HG03558 (cell line): ENCODE results near the gene MYCN.
"Not testable (repeated sequence)": the region's sequence is repeated elsewhere in the genome, so short reads cannot be mapped to it uniquely, and the experiment has no call there.

ENCODE experiments used
- ATAC-seq: cut with Tn5 transposase; IDR thresholded peaks from one replicate; pipeline ENCODE4 v1.9.1; 2021; ENCODE audit warnings: moderate number of reproducible peaks; ENCODE audit not compliant: unreplicated experiment; ENCODE audit errors: extremely low read depth

MYCN gene

DNA sequence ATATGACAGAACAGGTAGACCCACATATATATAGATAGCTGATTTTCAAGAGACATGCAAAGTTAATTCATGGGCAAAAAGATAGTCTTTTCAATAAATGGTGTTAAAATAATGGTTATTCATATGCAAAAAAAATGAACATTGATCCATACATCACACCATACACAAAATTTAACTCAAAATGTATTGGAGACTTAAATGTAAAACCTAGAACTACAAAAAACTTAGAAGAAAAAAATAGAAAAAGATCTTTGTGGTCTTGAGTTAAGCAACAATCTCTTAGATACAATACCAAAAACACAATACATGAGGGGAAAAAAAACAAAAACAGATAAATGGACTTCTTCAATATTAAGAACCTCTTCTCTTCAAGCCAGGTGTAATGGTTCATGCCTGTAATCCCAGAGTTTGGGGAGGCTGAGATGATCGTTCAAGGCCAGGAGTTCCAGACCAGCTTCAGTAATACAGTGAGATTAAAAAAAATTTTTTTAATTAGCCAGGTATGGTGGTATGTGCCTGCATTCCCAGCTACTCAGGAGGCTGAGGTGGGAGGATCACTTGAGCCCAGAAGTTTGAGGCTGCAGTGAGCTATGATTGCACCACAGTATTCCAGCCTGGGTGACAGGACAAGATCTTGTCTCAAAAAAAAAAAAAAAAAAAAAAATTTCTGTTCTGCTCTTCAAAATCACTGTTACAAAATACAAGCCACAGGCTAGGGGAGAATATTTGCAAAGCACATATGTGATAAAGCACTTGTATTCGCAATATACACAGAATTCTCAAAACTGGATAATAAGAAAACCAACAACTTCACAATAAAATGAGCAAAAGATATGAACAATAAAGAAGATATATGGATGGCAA is 32.7 kb upstream of the MYCN start:
- no peak for ATAC-seq

- no peak for ATAC-seq
These were observed 32.0 kb upstream of the MYCN start for GRCh38 chr2:15908371-15908770.

GRCh38 chr2:15909157-15909556 is 31.2 kb upstream of the MYCN start:
- no peak for ATAC-seq

- ATAC-seq, result no peak
These were observed 30.6 kb upstream of the MYCN start for GRCh38 chr2:15909736-15910135.

- not testable (repeated sequence) for ATAC-seq
These were observed 29.1 kb upstream of the MYCN start for GRCh38 chr2:15911270-15911669.

DNA sequence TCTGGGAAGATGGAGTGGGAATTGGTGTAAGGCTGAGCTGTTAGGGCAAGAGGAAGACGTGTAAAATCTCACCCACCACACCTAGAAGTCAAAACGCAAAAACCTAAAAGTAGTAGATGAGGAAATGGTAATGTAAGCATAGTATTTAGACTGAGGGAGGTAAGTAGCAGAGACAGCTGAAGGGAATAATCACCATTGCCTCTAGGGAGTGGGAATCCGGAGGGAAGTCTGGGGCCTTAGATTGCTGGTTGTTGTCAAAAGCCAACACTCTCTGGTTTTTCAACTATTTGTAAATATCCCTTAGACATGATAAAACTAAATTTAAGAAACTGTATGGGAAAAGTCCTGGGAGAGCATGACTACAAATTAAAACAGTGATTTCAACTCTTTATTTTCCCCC is 28.7 kb upstream of the MYCN start:
- no peak for ATAC-seq

- no peak for ATAC-seq
These were observed 28.1 kb upstream of the MYCN start for GRCh38 chr2:15912203-15912602.

- ATAC-seq, result no peak
These were observed 27.2 kb upstream of the MYCN start for GRCh38 chr2:15913146-15913545.

GRCh38 chr2:15914596-15915385 is 25.6 kb upstream of the MYCN start:
- no peak for ATAC-seq

DNA sequence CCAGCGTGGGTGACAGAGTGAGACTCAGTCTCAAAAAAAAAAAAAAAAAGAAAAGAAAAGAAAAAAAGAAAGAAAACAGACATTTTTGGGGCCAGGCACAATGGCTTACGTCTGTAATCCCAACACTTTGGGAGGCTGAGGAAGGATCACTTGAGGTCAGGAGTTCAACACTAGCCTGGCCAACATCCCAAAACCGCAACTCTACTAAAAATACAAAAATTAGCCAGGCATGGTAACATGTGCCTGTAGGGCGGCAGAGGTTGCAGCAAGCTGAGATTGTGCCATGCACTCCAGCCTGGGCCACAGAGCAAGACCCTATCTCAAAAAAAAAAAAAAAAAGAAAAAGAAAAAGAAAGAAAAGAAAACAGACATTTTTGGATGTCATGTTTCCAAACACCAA is 24.8 kb upstream of the MYCN start:
- not testable (repeated sequence) for ATAC-seq

DNA sequence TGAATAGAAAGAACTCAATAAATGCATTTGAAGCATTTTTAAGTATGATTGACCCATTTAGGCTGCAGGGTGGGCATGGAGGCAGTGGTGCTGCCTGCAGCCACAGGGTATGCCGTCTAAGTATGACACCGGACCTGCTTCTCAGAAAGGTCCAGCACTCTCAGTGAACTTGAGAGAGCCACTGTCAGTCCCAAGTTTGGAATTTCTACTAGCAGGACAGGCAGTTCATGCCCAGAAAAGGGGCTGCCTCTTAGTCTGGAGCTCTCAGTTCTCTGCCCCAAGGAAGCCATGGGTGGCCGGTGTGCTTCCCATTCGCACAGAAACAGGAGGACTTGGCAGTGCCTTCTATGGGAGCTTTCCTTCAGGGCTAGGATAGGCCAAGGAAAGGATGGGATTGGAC is 24.0 kb upstream of the MYCN start:
- no peak for ATAC-seq

GRCh38 chr2:15918761-15919356 is 21.5 kb upstream of the MYCN start:
- ATAC-seq, result no peak

DNA sequence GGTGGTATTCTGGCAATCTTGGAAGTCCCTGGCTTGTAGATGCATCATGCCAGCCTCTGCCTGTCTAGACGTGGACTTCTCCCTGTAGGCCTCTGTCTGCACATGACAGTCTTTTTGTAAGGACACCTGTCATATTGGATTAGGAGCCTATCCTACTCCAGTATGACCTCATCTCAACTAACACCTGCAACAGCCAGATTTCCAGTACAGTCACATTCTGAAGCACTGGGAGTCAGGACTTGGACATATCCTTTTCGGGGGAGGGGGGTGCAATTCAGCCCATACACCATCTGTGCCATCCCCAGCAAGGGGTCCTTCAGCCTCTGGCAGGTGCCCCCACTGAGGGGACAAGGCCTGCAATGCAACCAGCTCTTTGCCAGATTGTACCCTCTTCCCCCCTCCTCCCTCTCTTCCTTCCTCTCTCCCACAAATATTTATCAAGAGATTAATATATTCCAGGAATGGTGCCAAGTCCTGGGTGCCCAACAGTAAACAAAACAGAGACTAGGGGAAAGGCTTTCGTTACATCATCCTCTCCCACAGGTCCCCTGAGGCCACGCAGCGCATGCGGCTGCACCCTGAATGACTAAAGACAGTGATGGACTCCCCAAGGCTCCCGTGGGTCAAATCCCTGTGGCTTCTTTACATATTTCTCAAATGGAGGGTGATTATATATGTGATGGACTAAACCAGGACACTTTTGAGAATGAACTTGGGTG is 20.5 kb upstream of the MYCN start:
- ATAC-seq, result no peak

GRCh38 chr2:15920696-15921095 is 19.7 kb upstream of the MYCN start:
- no peak for ATAC-seq

DNA sequence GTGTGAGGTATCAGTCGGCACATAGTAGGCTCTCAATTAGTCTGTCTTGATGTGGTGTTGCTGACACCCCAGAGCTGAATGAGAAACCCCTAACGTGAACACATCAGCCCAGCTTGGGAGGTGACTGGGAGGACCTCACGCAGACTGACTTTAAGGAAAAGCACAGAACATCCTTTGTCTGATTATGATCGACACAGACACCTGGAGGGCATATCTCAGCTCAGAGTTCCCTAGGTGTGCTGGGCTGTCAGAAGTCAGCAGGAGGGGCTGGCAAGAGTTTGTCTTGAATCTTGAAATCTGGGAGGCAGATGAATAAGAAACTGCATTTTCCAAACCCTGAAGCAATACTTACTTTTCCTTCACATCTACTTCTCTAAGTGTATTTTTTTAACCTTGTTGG is 16.8 kb upstream of the MYCN start:
- no peak for ATAC-seq

DNA sequence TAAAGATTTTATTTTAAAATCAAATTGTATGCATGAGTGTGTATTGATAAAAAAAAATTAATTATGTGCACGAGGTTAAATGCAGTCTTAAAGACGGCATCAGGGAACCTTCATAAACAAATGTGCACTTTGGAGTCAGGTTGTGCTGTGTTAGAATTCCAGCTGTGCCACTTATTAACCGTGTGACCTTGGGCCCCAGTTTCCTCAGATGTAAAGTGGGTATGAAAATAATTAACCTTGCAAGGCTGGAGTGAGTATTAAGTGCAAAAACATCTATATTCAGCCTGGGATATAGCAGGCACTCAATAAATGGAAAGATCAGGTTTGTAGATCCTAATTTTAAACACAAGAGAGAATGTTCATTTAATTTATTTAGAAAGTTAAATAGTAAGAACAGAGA is 14.5 kb upstream of the MYCN start:
- ATAC-seq, result no peak

GRCh38 chr2:15926252-15926651 is 14.1 kb upstream of the MYCN start:
- ATAC-seq, result no peak

DNA sequence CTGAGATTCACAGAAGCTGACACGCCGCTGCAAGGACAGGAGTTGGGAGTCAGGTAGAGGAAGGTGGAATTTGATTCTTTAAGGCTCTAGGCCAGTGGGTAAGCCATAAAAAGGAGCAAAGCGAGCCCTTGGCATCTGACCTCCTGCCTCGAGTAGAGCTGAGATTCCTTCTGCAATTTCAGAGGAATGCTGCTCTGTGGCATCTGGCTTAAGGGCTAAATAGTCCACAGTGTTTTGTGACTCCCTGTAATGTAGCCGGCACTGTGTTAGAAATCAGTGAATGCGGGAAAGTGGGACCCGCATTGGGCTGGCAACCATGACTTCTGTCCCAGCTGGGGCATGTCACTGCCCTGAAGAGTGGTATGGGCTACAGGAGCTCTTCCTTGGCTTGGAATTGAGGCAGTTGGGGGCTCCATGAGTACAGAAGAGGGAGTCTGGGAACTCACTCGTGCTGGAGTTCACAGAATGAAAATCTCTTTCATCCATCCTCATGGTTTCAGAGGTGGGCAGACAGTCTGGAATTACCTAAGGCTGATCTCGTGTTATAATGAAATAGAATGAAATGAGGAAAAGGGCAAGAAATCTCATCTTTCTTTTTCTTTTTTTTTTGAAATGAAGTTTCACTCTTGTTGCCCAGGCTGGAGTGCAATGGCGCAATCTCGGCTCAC is 12.7 kb upstream of the MYCN start:
- ATAC-seq, result no peak

DNA sequence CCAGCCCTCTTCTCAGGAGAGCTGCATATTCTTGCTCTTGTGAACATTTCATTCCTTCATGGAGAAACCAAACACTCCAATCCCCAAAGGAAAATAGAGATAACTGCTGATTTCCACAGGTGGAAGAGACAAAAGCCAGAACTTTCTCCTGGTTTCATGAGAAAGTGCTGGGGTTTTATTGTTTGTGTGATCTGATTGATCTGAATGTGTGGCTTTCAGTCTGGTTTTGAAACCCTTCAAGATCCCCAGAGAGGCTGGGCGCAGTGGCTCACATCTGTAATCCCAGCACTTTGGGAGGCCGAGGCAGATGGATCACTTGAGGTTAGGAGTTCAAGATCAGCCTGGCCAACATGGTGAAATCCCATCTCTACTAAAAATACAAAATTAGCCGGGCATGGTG is 11.3 kb upstream of the MYCN start:
- ATAC-seq, result not testable (repeated sequence)

DNA sequence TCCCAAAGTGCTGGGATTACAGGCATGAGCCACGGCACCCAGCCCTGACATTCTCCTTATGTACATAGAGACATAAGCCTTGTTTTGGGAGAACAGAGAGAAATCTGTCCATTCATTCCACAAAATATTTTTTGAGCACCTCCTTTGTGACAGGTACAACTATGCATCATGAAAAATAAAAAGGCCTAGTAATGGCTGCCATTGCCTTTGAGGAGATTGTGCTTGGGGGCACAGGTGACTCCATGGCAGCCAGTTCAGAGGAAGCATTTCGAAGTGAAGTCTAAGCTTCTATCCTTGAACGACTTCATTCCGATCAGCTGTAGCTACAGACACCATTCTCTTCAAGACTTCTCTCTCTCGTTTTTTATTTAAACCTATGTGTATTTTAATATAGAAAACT is 10.5 kb upstream of the MYCN start:
- ATAC-seq, result no peak
